ENCODE results near the gene SOCS1. TPM values are rescaled to one million over a fixed set of nuclear protein-coding genes. Genes with fewer than 3 reads are reported as not detected.

The SOCS1 gene
- total RNA-seq, 1 donor from 2014 or later, result 0.79 TPM

- Histone ChIP-seq H3K36me3 (ENCODE audit: control insufficient read depth, insufficient read depth, low read length) (no peaks in the 10 kb centered on the region), H3K27me3 (ENCODE audit: control insufficient read depth, insufficient read depth, low read length) (peaks cover 6% of the 10 kb centered on the region), H3K4me3 (ENCODE audit: low read depth, low read length) (no peak overlapping the region)
- TF ChIP-seq CTCF (IDR thresholded peaks at IDR 0.05; ENCODE audit: insufficient read depth, low read length, severe bottlenecking), result no peak
- DNase-seq (ENCODE audit: low read depth) (no peak), FAIRE-seq (no peak)
Measured at GRCh38 chr16:11245988-11246387, 10.0 kb downstream of the SOCS1 start.

- no peak for TF ChIP-seq CTCF (IDR thresholded peaks at IDR 0.05; ENCODE audit: insufficient read depth, low read length, severe bottlenecking)
- no peak for FAIRE-seq
Measured at GRCh38 chr16:11245222-11245737, 10.7 kb downstream of the SOCS1 start.

GRCh38 chr16:11242658-11243057 lies 13.3 kb downstream of the SOCS1 start:
- FAIRE-seq (no peak), DNase-seq (ENCODE audit: low read depth) (no peak)
- TF ChIP-seq CTCF (IDR thresholded peaks at IDR 0.05; ENCODE audit: insufficient read depth, low read length, severe bottlenecking), result no peak
- Histone ChIP-seq H3K36me3 (ENCODE audit: control insufficient read depth, insufficient read depth, low read length) (no peaks in the 10 kb centered on the region), H3K27me3 (ENCODE audit: control insufficient read depth, insufficient read depth, low read length) (peaks cover 6% of the 10 kb centered on the region), H3K4me3 (ENCODE audit: low read depth, low read length) (no peak overlapping the region)

More at GRCh38 chr16:11245222-11245737, 10.7 kb downstream of the SOCS1 start:
- H3K4me3 ChIP-seq (ENCODE audit: low read depth, low read length), result no peak overlapping the region
- H3K36me3 ChIP-seq (ENCODE audit: control insufficient read depth, insufficient read depth, low read length), result no peaks in the 10 kb centered on the region
- no peak for DNase-seq (ENCODE audit: low read depth)
- peaks cover 6% of the 10 kb centered on the region for H3K27me3 ChIP-seq (ENCODE audit: control insufficient read depth, insufficient read depth, low read length)

GRCh38 chr16:11241480-11242204 lies 14.4 kb downstream of the SOCS1 start:
- Histone ChIP-seq H3K36me3 (ENCODE audit: control insufficient read depth, insufficient read depth, low read length) (no peaks in the 10 kb centered on the region), H3K4me3 (ENCODE audit: low read depth, low read length) (no peak overlapping the region), H3K27me3 (ENCODE audit: control insufficient read depth, insufficient read depth, low read length) (peaks cover 6% of the 10 kb centered on the region)
- no peak for FAIRE-seq
- TF ChIP-seq CTCF (IDR thresholded peaks at IDR 0.05; ENCODE audit: insufficient read depth, low read length, severe bottlenecking), result no peak
- no peak for DNase-seq (ENCODE audit: low read depth)

GRCh38 chr16:11240636-11241473 lies 15.1 kb downstream of the SOCS1 start:
- Histone ChIP-seq H3K4me3 (ENCODE audit: low read depth, low read length) (no peak overlapping the region), H3K36me3 (ENCODE audit: control insufficient read depth, insufficient read depth, low read length) (no peaks in the 10 kb centered on the region), H3K27me3 (ENCODE audit: control insufficient read depth, insufficient read depth, low read length) (peaks cover 6% of the 10 kb centered on the region)
- FAIRE-seq (no peak), DNase-seq (ENCODE audit: low read depth) (no peak)
- no peak for TF ChIP-seq CTCF (IDR thresholded peaks at IDR 0.05; ENCODE audit: insufficient read depth, low read length, severe bottlenecking)
